ENCODE data around the gene SAV1.

The SAV1 gene

DNA sequence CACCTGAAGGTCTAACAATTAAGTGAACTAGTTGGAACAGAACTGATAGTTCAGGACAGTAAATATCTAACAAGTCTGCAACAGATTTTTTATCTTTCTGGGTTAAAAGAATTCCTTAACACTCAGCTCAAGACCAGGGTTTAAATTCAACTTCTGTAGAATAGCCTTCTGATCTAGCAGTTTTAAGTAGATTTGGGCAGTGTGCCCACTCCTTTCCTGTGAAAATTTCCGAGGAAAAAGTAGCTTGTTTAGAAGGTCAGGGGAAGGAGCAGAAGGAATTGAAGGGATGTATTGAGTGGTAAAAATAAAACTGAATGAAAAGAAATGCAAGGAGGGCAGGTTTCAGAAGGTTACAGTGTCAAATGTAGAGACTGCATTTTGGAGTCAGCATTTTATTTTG is 62.3 kb downstream of the SAV1 start:
- DNase-seq: no peak

DNA sequence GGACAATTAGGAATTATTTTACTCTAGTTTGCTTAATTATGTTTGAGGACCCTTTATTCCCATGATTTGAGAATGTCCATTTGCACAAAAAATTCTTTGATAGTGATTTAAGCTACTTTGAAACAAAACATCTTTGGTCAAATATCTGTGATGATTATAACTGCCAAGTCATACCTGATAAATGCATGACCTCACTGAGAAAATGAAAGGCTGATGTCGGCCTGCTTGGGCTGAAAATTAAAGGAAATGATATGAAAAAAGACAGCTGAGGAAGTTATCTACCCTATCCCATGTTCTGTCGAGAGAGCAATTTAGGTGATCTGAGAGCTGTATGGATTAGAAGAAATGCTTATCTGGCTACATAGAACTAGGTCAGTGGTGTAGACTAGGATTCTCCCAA is 64.5 kb downstream of the SAV1 start:
- no peak for DNase-seq

DNA sequence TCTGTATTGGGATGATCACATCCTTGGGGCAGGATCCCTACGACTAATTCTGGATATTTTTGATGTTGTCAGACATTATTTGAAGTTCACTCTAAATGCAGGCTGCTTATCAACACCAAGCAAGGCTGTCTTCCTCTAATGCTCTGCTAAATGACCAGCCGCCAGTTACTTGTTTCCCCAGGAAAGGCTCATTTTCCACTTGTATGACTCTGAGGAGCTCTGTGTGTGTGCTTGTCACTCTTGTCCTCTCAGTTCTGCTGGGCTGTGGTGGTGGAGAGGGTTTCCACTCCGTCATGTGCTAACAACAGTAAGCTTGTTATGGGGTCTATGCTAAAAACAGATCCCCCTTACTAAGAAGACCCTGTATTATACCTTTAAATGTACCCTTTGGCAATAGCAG is 66.1 kb downstream of the SAV1 start:
- no peak for DNase-seq

DNA sequence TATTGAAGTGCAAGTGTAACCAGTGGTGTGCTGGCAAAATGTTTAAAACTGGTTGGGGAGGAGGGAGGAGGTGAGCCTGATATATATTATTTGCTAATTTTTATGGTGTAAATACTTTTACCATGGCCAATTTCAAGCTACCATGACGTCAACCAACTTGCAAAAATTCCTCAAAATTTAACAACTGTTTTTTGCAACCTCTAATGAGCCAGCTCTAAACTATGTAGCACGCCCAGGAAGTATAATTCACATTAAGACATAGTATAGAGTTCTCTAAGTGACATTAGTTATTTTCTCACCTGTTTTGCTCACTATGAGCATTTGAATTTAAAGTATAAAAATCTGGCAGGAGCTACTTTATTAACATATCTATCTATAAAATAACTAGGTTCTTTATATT is 66.7 kb downstream of the SAV1 start:
- no peak for DNase-seq

DNA sequence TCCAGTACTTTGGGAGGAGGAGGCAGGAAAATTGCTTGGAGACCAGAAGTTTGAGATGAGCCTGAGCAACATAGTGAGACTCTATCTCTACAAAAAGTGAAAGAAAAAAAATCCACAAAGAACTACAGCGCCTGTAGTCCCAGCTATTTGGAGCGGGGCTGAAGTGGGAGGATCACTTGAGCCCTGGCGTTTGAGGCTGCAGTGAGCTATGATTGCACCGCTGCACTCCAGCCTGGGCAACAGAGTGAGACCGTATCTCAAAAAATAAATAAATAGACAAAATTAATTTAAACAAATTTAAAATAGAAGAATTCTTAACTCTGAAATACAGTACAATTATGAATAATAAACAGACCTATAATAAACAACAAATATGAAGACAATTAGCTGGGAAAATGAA is 67.3 kb downstream of the SAV1 start:
- DNase-seq: no peak

DNA sequence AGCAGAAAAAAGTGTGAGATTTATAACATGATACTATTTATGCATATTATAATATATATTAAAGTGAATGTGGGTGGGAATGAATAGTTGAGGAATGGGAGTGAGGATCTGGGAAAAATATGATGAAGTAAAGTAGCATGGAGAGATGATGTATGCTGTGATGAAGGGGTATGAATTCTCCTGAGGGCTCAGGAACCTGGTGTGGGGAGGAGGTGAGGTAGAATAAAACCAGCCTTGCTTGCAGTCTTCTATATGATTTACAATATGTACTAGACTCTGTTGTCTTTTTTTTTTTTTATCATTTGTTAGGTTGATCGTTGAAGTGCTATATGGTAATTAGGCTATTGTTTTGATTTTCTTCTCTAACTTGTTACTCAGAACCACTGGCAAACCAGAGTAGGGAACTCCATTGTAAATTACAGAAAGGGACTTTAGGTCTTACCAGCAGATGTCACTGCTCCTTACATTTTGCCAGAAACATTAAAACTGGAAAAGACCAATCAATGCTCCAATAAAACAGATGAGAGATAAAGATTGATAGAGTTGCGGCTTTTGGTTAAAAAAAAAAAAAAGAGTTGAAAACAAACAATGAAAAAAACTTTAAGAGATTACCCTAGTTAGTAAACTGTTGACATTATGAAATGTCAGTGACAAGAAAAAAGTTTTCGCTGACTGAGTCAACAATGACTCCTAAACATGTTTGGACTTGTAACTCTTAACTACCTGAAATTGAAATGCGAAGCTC is 68.2 kb downstream of the SAV1 start:
- peak; percentile 70 for DNase-seq

DNA sequence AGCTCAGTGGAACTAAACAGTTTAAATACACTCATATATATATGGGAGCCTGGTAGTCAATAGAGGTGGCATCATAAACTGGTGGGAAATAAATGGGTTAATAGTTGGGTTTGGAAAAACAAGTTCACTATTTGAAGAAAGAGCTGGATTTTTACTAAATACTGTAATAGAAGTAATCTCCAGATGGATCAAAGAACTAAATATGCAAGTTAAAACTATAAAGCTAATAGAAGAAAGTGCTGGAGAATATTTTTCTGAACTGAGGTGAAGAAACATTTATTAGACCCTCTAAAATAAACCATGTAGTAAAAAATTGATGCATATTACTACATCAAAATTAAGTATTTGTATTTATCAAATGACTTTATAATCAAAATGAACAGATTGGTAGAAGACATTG is 69.3 kb downstream of the SAV1 start:
- no peak for DNase-seq

DNA sequence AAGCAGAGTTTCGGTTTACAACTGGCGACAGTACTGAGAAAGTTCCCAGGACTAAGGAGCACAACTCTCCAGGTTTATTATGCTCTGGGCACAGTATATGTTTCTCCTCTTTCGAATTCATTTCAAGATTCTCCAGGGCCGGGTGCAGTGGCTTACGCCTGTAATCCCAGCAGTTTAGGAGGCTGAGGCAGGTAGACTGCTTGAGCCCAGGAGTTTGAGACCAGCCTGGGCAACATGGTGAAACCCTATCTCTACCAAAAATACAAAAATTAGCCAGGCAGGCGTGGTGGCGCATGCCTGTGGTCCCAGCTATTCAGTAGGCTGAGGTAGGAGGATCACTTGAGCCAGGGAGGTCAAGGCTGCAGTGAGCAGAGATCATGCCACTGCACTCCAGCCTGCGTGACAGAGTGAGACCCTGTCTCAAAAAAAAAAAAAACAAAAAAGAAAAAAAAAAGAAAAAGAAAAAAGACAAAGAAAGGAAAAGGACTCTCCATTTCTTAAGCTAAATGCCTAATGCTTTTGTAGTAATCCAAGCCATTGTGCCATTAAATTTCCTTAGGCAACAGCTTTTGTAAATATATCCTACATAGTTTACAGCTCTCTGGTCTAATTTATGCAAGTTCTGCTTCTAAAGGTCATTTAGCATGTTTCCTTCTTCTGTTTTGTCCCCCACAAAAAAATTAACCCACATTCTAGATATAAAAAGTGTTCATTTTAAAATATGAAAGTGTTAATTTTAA is 73.4 kb downstream of the SAV1 start:
- no peak for DNase-seq

DNA sequence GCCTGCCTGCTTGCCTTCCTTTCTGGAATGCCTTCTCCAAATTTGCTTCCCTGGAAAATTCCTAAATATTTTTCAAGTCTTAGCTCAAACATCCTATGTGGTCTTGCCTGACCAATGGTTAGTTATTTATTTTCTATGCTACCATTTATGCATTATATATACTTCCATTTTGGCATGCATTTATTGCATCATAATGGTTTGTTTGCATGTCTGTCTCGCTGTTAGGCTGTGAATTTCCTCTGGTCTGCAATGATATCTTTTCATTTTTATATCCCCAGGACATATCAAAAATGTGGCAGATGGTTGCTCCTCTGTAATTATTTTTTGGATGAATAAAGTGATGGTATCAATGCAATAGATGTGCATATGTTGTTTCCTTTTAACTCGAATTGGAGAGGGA is 77.6 kb downstream of the SAV1 start:
- peak; percentile 62 for DNase-seq
